ENCODE results near the gene CCDC142.
A peak's percentile ranks its signal among the peaks of the same experiment; 100 is the strongest.

The CCDC142 gene

GRCh38 chr2:74526649-74527230 is 43.9 kb upstream of the CCDC142 start:
- TF ChIP-seq CEBPB (IDR thresholded peaks at IDR 0.05) = no peak

GRCh38 chr2:74525717-74526648 is 43.2 kb upstream of the CCDC142 start, which contains the start of gene DQX1:
DQX1 (minus strand) TSS chr2:74526231; CDS start chr2:74525729, 502 bp downstream.
- no peak for TF ChIP-seq TCF12 (IDR thresholded peaks at IDR 0.05; ENCODE audit: low read depth)
- TF ChIP-seq, protein P1, sequence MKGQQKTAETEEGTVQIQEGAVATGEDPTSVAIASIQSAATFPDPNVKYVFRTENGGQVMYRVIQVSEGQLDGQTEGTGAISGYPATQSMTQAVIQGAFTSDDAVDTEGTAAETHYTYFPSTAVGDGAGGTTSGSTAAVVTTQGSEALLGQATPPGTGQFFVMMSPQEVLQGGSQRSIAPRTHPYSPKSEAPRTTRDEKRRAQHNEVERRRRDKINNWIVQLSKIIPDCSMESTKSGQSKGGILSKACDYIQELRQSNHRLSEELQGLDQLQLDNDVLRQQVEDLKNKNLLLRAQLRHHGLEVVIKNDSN (IDR thresholded peaks at IDR 0.05) = 0 out of 2 replicates have a peak, but pooled peaks have one; percentile 5

GRCh38 chr2:74524955-74525716 is 42.3 kb upstream of the CCDC142 start:
- TF ChIP-seq CREB1 (IDR thresholded peaks at IDR 0.05; ENCODE audit: low read depth) = no peak
- TF ChIP-seq TAF1 (IDR thresholded peaks at IDR 0.05; ENCODE audit: low read depth) = no peak
- no peak for TF ChIP-seq NFIC (IDR thresholded peaks at IDR 0.05)
- TF ChIP-seq RAD21 (IDR thresholded peaks at IDR 0.05; ENCODE audit: low read depth) = no peak
- TF ChIP-seq TCF12 (IDR thresholded peaks at IDR 0.05; ENCODE audit: low read depth) = no peak
- no peak for TF ChIP-seq TEAD4 (IDR thresholded peaks at IDR 0.05)
- TF ChIP-seq EGR1 (IDR thresholded peaks at IDR 0.05) = no peak
- no peak for TF ChIP-seq YY1 (IDR thresholded peaks at IDR 0.05; ENCODE audit: low read depth)
- TF ChIP-seq MAX (IDR thresholded peaks at IDR 0.05) = no peak
- TF ChIP-seq, protein P1 (IDR thresholded peaks at IDR 0.05) = no peak
- TF ChIP-seq REST (IDR thresholded peaks at IDR 0.05; ENCODE audit: low read depth) = no peak
- no peak for TF ChIP-seq FOXM1 (IDR thresholded peaks at IDR 0.05; ENCODE audit: borderline replicate concordance, low read depth)
- TF ChIP-seq EP300 (IDR thresholded peaks at IDR 0.05; ENCODE audit: borderline replicate concordance) = no peak
- no peak for TF ChIP-seq ZBTB7A (IDR thresholded peaks at IDR 0.05; ENCODE audit: low read depth)
- no peak for TF ChIP-seq CEBPB (IDR thresholded peaks at IDR 0.05)

- TF ChIP-seq TEAD4 (IDR thresholded peaks at IDR 0.05) (no peak), REST (IDR thresholded peaks at IDR 0.05; ENCODE audit: low read depth) (no peak), CEBPB (IDR thresholded peaks at IDR 0.05) (no peak), EP300 (IDR thresholded peaks at IDR 0.05; ENCODE audit: borderline replicate concordance) (no peak), YY1 (IDR thresholded peaks at IDR 0.05; ENCODE audit: low read depth) (no peak), MAX (IDR thresholded peaks at IDR 0.05) (no peak), RAD21 (IDR thresholded peaks at IDR 0.05; ENCODE audit: low read depth) (no peak), ZBTB7A (IDR thresholded peaks at IDR 0.05; ENCODE audit: low read depth) (no peak), EGR1 (IDR thresholded peaks at IDR 0.05) (no peak), CREB1 (IDR thresholded peaks at IDR 0.05; ENCODE audit: low read depth) (no peak), FOXM1 (IDR thresholded peaks at IDR 0.05; ENCODE audit: borderline replicate concordance, low read depth) (no peak), NFIC (IDR thresholded peaks at IDR 0.05) (no peak), TAF1 (IDR thresholded peaks at IDR 0.05; ENCODE audit: low read depth) (no peak), TCF12 (IDR thresholded peaks at IDR 0.05; ENCODE audit: low read depth) (no peak)
- TF ChIP-seq, protein P1 (IDR thresholded peaks at IDR 0.05) = no peak
These were observed 41.2 kb upstream of the CCDC142 start for GRCh38 chr2:74524005-74524404.

DNA sequence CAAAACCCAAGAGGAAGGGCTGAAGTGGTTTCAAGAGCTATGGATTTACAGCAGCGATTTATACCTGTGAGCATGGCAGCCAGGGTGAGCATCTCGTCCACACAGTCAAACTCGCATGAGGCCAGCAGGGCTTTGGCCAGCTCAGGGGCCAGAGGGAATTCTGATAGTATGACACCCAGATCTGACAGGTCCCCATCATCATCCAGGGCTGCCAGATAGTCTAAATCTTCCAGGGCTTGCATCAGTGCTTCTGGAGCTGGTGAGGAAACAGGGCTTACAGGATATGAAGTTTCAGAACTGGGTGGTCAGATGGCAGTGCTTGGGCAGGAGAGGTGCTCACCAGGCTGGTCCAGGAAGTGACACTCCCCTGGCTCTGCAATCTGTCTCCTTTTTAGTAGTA is 39.7 kb upstream of the CCDC142 start:
- no peak for TF ChIP-seq CREB1 (IDR thresholded peaks at IDR 0.05; ENCODE audit: low read depth)
- TF ChIP-seq, protein P1 (IDR thresholded peaks at IDR 0.05) = no peak
- no peak for TF ChIP-seq MAX (IDR thresholded peaks at IDR 0.05)
- TF ChIP-seq FOXM1 (IDR thresholded peaks at IDR 0.05; ENCODE audit: borderline replicate concordance, low read depth) = no peak
- TF ChIP-seq EGR1 (IDR thresholded peaks at IDR 0.05) = no peak
- TF ChIP-seq EP300 (IDR thresholded peaks at IDR 0.05; ENCODE audit: borderline replicate concordance) = no peak
- TF ChIP-seq CEBPB (IDR thresholded peaks at IDR 0.05) = no peak
- no peak for TF ChIP-seq RAD21 (IDR thresholded peaks at IDR 0.05; ENCODE audit: low read depth)
- no peak for TF ChIP-seq TEAD4 (IDR thresholded peaks at IDR 0.05)
- TF ChIP-seq REST (IDR thresholded peaks at IDR 0.05; ENCODE audit: low read depth) = no peak
- TF ChIP-seq YY1 (IDR thresholded peaks at IDR 0.05; ENCODE audit: low read depth) = no peak
- no peak for TF ChIP-seq NFIC (IDR thresholded peaks at IDR 0.05)
- TF ChIP-seq TCF12 (IDR thresholded peaks at IDR 0.05; ENCODE audit: low read depth) = no peak
- TF ChIP-seq TAF1 (IDR thresholded peaks at IDR 0.05; ENCODE audit: low read depth) = no peak
